HTERT RPE-1 (cell line): ENCODE measurements around the gene MOK.

Source experiments
- in situ Hi-C: fragments of 300-500 bp; cut with MboI; formaldehyde crosslinking; loops from 4 replicates; pipeline ENCODE4 v1.14.3; 2020; ENCODE audit warnings: low sequenced_read_pairs

Gene MOK

DNA sequence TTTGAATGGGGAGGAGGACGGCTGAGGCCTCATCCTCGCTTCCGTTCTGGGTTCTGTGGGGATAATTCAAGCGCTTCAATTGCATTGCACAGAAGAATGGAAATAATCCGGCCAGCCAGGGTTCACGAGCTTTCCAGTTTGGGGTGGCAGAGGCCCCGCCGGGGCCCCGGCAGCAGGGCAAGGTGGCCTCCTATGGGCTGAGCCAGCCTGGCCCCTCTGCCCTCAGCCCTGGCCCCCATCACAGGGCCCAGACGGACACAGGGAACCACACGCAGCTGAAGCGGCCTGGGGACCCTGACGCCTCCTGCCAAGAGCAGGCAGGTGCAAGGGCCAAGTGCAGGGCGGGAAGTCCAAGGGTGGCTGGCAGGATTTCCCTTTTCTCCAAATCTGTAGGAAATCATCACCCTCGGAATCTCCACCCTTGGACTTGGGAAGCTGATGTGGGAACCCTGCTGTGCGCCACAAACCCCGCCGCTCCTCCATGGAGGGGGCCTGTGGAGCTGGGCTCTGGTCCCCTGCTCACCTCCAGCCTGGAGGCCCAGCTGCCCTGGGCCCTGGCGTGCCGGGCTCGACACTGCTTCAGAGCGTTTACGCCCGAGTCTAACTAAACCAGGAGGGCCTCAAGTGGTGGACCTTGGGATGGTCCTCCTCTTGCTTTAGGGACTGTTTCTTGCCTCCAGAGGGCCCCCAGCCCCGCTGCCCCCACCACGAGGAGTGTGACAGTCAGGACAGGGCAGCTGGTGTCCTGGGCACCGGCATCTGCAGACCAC, 78.4 kb downstream of the MOK start:
- in situ Hi-C loops: no loop called here

DNA sequence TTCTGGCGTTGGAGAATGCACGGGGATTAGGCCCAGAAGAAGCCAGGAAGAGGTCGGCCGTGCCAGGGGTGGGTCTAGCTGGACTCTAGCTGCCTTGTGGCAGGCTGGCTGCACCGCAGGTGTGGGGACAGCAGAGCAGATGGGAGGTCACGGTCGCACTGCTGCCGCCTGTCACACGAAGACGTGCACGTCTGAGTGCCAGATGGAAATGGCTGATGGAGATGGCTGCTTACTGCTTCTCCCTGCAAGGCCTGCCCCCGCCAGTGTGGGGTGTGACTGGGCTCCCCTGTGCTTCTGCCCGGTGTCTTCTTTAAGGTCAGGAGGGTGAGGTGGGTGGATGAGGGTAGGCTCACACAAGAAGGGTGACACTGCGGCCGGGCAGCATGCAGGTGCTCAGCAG, 79.0 kb downstream of the MOK start:
- in situ Hi-C loops: no loop called here

DNA sequence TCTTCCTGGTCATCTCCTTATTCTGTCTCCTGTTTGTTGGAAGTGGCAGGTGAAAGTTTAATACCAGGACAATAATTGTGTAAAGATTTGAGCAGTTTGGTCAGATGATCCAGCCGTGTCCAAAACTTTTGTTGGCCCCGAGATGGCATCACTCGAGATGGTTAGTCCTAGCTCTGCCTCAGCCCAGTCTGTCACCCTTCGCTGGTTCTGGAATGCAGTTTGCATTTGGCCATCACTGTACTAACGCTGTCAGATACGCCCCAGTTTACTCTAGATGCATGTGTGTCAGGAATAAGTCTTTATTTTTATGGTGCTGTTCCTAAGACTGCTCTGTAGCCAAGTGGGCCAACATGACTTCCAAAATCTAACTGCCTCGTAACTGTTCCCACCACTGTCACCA, 79.6 kb downstream of the MOK start:
- in situ Hi-C loops: no loop called here

DNA sequence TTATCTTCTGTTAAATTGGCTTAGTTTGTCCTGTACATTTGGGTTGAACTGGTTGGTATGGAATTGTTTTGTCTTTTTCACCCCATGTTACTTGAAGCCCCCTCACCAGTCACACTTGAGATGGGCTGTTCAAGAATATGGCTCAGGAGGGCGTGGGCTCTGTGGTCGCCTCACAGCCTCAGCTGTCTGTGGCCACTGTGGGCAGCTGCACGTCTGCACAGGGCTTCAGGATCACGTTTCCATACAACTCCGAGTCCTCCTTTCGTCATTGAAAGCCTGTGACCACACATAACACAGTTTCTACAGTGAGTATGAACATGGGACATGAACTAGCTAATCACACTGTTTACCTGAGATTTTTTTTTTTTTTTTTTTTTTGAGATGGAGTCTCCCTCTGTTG, 81.3 kb downstream of the MOK start:
- in situ Hi-C loops: no loop called here

DNA sequence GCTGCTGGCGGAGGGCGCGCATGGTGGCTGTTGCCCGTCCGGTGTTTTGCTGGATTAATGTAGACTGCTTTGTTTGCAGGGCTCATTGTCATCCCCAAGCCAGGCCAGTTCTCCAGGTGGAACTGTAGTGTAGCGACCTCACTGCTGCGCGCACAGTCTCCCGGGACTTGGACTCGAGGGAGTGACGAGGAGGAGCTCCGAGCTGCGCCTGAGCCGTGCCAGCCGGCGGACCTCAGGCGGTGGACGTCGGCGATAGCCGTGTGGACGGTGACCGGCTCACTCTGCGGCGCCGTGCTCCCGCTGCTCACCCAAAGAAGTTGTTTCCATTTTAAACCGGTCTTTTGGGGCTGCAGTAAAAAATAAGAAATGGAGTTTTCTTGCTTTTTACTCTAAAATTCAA, 82.2 kb downstream of the MOK start:
- in situ Hi-C loops: no loop called here

DNA sequence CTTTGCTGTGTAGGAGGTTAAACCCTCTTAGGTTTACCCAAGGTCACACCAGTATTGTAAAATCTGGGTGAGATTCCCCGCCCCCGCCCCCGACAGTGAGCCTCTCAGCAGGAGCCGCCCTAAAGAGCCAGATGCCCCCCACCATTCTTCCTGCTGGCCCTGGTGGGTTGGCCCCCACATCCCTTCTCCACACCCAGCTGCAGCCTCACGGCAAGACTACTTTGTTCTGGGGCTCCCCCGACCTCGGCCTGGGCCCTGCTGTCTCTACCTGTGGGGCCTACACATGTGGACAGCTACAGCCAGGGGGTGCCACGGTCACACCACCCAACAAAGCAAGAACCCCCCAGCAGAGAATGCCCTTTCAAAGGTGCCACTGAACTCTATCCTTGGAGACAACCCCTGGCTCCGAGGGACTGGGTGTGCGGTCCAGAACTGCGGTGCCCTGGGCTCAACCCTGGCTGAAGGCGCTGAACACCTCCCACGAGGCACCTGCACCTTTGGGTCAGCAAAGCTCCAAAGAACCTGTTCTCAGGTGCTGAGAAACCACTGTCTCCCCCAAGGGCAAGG, 82.9 kb downstream of the MOK start:
- in situ Hi-C loops: no loop called here

DNA sequence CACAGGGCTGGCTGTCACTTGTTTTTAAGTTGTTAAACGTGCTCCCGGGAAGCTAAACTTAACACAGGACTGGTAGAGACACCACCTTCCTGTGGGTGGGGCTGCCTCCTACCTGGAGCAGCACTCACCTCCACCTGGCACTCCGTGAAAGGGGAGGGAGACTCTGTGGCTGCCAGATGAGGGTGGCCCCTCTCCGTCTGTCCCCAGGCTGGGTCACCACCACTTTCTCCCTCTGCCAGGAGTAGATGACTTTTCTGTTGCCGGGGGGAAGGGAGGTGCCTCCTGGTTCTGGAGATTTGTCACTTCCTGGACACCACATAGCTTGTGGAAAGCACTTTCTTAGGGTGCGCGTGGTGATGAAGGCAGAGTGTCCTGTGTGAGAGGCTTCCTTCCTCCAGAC, 83.9 kb downstream of the MOK start:
- in situ Hi-C loops: no loop called here

DNA sequence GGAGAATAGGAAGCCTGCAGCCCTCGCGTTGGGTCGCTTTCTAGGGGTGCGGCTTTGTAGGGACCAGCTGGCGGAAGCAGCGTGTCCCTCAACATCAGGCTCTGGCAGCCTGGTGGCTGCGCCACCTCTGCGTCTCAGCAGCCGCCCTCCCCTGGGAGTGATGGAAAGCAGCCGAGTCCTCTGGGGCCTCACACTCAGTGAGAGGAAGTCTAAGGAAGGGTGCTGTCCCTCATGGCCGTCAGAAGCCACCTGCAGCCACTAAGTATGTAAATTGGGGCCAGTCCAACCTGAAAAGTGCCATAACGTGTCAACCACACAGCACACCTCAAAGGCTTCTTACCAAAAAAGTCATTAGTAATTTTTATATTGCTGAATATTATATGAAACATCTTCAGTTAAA, 84.9 kb downstream of the MOK start:
- in situ Hi-C loops: no loop called here

DNA sequence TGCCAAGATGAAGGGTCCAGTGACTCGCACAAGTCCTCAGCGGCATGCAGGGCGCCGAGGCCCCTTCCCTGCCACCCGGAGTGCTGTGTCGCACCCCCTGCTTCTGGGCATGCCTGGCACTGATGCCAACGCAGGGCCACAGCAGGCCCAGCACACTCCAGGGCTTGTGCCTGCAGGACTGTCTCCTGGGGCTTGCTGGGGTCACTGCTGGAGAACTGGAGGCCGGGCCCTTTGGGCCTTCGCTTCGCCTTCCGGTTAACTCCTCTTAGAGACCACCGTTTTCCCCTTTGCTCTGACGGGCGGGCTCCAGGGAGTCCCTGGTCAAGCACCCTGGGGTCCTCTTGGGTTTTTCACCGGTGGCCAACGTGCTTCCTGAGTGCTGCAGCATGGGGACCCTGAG, 85.6 kb downstream of the MOK start:
- in situ Hi-C loops: no loop called here

DNA sequence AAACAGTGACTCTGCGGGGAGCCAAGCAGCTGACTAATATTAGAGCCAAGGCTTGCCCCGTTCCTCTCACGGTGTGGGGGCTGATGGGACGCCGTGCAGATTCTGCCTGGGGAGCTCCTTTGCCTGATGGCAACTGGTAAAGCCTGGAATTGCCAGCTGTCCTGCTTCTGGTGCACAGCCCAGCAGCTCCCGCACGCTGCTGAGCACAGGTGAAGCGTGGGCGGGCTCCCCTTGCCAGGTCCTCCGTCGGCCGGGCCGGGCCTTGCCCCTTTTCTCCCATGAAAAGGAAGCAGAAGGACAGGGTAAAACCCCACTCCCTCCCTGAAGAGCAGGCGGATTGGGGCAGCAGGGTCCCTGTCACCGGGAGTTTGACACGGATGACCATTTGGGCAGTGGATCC, 86.3 kb downstream of the MOK start:
- in situ Hi-C loops: no loop called here

DNA sequence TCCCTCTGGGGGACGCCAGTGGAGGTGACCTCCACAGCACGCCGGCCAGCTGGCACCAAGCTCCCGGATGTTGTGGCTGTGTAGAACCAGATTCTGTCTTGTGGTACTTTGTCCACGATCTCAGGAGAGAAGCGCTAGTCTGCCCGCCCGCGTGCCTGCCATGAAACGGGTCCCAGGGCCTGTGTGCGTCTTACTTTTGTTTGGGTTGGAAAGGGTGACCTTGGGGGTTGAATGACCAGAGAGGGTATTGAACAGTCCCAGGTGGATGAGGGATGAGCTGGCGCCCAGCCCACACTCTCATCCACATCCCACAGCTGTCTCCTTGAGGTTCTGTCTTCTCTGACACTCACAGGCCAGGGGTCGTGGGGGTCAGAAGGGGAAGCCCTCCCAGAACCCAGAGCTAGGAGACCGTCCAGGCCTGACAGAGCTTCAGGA, 87.0 kb downstream of the MOK start:
- in situ Hi-C loops: no loop called here

DNA sequence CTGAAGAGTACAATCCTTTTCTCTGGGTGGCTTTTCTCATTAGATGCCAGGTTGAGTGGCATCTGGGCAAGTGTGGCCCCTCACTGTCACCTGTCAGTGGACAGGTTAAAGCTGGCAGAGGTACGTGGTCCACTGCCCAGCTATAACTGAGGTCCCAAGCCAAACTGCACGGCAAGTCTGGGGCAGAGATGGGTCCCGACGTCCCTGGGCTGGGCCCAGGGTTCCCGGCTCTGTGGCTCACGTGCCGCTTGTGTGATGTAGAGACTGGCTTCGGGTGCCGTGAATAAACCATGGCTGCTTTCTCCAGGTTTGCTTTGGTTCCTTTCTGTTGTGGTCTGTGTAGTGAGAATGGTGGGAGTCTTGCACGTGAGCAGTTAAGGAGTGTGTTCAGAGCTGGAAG, 87.6 kb downstream of the MOK start:
- in situ Hi-C loops: no loop called here

DNA sequence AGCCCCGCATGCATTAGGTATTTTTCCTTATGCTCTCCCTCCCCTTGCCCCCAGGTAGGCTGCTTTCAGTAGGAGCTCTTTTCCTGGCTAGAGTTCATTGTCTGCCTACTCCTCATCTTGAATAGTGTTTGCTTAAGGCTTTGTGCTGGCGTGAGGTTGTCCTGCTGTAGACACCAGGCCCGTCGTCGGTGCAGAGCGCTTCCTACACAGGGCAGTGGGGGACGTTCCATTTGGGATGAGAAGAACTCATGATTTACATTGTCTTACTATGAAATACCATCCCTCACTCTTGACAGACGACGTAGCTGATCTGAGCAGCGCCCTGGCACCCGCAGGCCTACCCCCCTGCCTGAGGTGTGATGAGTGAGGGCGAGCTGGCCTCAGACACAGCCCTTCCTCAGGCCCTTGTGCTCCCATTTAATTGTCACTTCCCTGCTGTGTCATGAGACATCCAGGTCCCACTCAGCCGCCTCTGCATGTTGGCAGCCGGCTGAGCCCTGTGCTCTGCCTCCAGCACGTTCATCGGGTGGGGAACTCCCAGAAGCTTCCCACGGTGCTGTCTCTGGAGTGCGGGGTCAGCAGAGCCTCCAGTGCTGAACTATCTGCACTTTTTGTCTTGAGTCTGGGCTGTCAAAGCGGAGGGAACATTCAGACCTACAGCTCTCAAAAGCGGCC, 89.3 kb downstream of the MOK start:
- in situ Hi-C loops: no loop called here

DNA sequence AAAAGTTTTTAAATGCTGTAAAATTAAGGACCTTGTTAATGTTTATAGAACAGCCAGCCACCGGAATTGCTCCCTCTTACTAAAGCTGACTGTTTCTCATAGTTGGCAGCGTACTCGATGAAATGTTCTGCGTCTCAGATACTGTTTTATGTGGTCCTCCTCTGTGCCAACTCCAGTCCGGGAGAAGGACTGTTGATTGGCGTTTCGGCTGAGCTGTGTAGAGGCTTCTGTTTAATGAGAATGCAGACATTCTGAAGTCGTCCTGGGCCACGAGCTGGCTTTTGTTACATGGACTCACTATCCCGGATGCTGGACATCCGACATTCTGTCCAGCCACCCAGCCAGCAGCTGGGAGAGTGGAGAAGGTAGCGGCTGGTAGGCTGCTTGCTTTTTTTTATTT, 89.9 kb downstream of the MOK start:
- in situ Hi-C loops: no loop called here

DNA sequence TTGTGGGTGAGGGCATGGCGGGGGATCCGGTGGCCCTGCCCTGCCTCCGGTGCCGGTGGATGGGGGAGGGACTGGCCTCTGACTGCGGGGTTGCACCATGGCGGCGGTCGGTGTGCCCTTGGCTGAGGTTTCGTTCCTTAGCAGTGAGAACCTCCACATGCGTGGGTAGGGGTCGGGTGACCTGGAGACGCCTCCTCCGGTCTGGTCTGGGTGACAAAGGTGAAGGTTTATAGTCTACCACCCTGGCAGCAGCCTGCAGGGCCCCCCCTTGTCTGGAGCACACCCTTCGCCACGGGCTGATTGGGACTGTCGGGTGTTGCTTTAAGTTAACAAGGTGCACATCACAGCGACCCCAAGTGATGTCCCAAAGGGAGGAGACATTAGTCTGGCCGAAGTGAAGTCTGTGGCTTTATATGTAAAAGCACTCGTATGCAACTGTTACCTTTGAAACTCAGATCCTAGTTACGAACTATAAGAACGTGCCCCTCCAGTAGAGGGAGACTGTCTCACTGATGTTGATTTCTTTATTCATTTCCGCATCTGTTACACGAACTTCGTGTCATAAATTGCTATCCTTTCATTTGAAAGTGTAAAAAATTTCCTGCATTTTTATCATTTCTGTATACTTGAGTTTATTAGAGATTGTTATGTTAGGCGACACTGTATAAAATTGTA, 90.8 kb downstream of the MOK start:
- in situ Hi-C loops: no loop called here

DNA sequence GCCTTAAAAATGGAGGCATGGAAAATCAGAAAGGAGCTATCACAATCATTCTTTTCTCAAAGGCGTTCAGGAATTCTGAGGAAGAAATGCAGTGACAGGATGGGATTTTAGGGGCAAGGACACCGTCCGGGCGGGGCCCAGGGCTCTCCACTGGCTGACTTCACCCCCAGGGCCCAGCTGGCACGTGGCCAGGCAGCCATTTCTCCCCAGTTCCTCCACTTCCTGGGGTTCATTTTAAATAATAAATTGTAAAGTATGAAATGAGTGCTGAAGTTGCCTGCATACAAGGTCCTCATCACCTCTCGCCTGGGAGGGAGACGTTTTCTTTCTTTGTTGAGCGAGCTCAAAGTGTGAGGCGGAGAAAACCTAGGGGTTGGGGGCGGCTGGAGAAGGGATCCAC, 91.5 kb downstream of the MOK start:
- in situ Hi-C loops: no loop called here

DNA sequence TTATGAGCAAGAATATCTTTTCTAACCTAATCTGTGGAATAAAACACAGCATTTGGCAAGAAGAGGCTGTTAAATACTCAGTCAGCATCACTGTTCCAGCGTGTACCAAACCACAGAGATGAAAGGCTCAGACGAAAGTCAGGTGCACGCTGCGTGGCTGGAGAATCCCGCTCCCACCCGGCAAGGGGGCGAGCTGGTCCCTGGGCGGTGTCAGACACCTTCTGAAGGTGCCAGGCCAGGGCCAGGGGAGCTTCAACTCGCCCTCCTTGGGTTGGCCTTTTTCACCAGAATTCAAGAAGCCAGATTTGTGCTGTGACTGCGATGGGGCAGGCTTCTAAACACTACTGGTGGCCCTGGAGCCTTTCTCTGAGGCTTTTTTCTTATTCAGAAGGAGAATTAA, 92.1 kb downstream of the MOK start:
- in situ Hi-C loops: no loop called here

DNA sequence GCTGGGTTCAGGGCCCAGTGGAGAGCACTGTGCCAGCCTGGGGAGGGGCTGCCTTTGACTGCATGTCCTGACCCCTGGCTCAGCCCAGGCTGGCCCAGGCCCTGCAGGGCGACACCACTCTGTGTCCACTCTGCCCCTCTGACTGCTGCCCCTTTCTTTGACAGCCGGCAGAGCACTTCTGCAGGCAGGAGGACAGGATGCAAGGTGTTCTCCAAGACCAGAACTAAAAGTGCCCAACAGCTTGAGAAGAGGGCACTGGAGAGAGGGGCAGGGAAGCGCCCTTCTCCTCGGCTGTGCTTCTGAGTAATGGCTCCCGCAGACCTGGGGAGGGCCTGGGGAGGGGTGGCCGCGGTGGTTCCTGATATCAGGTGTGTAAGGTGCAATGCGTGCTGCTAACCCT, 92.6 kb downstream of the MOK start:
- in situ Hi-C loops: no loop called here

DNA sequence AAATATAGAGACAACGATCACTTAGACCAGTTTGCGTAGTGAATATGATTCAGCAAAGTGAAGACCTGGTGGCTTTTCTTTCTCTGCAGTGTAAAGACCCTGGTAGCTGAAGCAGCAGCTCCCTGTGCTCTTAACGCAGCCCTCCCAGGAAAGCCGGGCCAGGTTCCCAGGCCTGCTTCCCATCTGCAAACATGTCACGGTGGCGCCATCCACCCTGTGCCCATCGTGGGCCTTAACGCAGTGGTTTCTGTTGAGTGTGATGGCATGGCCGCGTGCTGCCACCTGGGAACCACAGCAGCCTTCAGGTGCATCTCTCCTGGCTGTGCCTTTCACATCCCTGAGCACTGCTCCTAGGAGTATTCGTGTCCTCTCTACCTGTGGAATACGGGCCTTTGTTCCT, 93.7 kb downstream of the MOK start:
- in situ Hi-C loops: no loop called here

DNA sequence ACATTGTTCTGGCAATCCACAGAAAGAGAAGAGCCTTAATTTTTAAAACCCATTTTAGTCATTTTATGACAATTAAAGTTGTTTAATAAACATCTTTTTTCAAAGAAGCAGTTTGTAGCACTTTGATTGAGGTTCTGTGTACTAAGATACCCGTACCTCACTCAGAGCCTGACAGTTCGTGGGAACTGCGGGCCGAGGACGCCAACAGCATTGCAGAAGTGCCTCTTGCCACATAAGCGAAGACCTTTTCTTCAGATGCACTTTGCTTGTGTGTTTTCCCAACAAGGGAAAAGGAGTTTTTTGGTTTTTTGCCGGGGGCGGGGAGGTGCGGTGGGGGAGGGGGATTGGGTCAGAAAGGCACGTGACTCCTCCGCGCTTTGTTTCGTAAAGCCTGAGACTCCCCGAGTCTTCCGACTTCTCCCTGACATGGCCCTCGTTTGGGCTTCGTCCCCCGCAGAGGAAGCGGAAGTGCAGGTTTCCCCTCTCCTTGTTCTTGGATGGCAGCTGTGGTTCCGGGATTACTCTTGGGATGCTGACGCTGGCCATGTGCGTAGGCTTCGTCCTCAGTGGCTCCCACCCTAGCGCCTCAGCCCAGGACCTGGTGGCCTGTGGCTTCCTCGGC, 94.4 kb downstream of the MOK start:
- in situ Hi-C loops: no loop called here

DNA sequence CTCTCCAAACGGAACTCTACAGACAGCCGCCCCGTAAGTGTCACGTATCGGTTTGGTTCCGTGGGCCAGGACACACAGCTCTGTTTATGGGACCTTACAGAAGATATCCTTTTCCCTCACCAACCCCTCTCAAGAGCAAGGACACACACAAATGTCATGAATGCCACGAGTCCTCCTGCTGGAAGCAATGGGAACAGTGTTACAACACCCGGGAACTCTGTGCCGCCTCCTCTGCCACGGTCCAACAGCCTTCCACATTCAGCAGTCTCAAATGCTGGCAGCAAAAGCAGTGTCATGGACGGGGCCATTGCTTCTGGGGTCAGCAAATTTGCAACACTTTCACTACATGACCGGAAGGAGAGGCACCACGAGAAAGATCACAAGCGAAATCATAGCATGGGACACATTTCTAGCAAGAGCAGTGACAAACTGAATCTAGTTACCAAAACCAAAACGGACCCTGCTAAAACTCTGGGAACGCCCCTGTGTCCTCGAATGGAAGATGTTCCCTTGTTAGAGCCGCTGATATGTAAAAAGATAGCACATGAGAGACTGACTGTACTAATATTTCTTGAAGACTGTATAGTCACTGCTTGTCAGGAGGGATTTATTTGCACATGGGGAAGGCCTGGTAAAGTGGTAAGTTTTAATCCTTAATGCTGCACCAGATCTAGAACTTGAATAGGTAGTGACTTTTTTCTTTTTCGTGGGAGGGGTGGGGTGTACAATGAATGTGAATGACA, 95.6 kb downstream of the MOK start:
- in situ Hi-C loops: no loop called here
